HCEC 1CT (cell line): ENCODE data around the gene IGLL5.
A peak's percentile ranks its signal among the peaks of the same experiment; 100 is the strongest.

ENCODE experiments used
- DNase-seq: peaks from one replicate; pipeline ENCODE4 v3.0.0-alpha.2; 2017

Gene IGLL5

DNA sequence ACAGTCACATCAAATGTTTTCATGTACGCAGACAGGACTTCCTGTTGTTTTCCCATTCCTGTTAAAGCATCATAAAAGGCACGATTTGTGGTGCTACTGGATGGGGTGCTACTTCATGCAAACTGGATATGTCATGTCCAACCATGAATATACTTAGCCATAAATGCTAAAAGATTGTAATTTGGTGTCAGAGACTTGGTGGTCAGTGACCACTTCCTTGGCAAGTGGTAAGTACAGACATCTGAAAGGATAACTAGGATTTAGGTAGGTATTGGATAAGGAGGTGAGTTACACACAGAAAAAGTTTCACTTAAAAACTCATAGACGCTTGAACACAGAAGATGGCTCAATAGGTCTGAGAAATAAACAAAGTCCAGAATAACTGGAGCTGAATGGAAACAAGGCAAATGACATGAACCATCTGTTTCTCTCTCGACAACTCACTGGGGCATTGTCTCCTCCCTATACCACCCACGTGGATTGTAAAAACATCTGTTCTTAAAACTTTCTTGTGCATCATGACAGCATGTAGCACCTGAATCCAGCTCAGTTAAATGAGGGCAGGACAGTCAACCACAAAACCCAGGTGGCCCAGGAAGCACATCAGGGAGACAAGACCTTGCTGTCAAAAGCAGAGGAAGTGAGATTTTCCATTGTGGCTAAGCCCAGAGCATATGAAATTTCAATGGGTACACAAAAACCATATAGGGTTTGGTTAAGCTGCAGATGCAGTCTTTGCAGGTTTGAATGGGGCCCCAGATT is 22.1 kb upstream of the IGLL5 start:
- peak; percentile 15 for DNase-seq

- DNase-seq, result no peak
Observed at GRCh38 chr22:22866381-22867111, 21.1 kb upstream of the IGLL5 start.

- no peak for DNase-seq
Observed at GRCh38 chr22:22867996-22868715, 19.5 kb upstream of the IGLL5 start.

DNA sequence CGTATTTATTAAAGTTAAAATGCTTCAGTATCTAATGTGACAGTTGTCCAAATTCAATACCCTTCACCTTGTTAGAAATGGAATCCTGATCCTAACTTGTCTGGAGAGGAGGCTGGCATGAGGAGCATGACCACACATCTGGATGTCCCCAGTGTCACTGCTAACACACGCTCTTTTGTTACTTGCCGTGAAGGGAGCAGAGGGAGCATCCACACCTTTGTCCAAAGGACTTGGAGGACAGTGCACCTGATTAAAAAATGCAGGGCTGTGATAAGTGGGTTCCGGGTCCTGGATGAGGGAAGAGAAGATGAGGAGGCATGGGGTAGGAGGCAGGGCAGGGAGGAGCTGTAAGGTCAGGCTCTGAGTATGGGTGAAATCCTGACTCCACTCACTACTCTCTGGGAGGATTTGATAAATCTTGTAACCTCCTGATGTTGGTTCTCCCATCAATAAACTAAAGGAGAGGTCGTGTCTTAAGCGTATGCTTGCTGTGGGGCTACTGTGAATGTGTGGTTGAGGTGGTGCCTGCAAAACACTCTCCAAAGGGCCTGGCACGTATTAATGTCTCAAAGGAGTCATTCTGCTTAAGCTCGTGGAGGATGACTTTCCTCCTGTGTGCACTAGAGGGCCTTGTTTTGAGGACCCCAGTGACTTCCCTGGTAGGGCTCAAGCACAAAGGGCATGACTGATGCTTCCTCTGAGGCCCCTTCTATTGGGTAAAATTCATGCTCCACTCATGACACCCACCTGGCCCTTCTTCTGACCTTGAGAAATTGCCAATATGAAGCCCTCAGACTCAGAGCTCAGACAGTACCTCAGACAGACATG is 16.8 kb upstream of the IGLL5 start:
- no peak for DNase-seq

- no peak for DNase-seq
Observed at GRCh38 chr22:22871536-22872278, 15.9 kb upstream of the IGLL5 start.

DNA sequence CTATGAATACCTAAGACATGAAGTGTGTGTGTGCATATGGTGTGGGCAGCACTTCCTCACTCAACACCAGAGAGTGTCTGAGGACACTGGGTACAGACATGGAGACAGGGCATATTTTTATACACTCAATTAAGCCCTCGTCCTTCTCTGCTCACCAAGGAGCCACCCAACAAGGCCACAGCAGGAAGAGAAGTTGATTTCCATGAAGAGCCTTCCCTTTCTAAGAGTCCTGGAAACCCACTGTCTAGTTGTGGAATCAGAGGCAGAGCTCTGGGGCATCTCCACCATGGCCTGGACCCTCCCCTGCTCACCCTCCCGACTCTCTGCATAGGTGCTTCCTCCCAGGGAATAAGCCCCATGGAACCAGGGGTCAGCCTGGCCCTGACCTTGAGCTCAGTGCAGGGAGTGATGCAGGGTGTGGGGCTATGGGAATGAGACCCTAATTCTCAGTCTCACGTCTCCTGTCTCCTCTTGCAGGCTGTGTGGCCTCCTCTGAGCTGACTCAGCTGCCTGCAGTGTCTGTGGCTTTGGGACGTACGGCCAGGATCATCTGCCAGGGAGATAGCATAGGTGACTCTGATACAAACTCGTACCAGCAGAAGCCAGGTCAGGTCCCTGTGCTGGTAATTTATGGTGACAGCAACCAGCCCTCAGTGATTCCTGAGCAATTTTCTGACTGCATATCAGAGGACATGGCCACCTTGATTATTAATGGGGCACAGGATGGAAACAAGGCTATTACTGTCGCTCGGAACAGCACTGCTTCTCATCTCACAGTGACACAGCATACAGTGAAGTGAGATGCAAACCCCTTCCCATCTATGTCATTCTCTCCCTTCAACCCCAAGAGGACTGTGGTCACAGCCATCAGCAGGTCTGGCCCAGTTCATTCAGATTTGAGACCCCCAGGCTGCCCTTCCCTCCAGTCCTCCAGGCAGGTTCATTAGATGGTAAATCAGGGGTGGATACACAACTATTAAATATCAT is 14.6 kb upstream of the IGLL5 start:
- no peak for DNase-seq

DNA sequence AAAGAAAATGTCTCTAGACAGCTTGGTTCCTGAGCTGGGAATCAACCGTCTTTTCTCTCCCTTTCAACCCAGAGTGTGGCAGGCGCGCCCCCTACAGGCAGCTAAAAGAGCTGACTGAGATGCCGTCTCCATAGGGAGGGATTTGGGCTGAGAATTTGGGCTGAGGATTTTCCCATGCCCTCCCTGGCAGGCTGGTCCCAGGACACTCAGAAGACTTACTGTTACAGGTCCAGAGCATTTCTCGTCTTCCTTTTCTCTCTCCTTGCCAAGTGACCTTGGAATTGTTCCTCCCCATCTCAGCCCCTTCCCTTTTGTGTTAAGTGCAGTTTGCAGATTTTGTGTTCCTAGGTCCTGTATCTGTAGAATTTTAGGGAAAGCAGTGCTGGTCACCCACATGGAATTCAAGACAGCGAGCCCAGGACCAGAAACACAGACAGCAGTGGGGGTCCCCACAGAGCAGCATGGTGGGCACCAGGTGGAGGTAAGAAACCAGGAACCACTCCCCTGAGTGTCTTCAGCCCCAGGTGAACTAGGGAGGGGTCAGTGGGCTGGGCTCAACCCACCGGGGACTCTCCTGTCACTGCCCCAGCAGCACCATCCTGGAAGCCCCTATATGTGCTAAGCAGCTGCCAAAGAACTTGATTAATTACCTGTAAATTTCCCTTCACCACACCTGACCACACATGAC is 9.9 kb upstream of the IGLL5 start:
- peak; percentile 56 for DNase-seq

DNA sequence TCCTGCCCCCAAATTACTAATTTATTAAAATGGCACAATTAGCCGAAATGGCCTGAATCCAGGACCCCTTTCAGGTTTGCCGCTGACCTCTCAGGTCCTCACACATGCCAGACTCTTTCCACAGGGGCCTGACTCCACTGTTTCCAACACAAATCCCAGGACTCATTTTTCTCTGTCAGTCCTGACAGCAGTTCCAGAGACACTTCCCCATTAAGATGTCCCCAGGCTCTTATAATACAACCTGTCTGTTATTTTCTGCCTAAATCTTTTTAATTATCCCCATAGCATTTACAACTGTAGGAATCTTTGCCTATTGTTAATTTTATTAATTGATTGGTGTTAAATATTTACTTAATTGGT is 9.4 kb upstream of the IGLL5 start:
- DNase-seq, result no peak

GRCh38 chr22:22878801-22879674 is 8.6 kb upstream of the IGLL5 start:
- no peak for DNase-seq

GRCh38 chr22:22879675-22880155 is 7.9 kb upstream of the IGLL5 start:
- no peak for DNase-seq

- DNase-seq, result no peak
Observed at GRCh38 chr22:22880645-22881044, 7.0 kb upstream of the IGLL5 start.

- DNase-seq, result no peak
Observed at GRCh38 chr22:22881116-22882000, 6.3 kb upstream of the IGLL5 start.

- no peak for DNase-seq
Observed at GRCh38 chr22:22882033-22882717, 5.4 kb upstream of the IGLL5 start.

DNA sequence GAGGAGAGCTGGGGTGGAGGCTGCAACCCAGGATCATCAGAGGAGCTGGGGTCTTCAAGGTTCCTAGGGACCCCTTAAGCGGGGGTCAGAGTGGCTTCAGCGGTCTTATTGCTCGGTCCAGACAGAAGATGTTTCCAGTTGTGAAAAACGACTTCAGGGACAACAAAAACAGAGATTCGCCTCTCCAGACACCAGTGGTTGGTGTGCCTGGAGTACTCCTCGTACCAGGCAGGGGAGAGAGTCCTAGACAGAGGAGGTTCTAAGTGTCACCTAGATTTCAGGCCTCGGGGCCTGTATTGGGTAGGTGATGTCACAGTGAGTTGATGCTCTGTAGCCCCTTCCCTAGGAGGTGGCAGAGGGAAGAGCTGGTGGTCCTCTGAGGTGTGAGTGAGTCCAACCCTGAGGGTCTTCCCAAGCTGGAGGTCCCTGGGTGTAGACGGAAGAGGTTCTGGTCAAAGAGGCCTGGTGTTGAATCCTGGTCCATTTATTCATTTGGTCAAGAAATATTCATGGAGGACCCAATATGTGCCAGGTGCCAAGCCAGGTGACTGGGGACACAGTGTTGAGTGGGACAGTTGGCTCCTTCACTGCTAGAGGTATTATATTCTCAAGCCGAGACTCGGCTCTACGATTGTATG is 4.4 kb upstream of the IGLL5 start:
- no peak for DNase-seq

DNA sequence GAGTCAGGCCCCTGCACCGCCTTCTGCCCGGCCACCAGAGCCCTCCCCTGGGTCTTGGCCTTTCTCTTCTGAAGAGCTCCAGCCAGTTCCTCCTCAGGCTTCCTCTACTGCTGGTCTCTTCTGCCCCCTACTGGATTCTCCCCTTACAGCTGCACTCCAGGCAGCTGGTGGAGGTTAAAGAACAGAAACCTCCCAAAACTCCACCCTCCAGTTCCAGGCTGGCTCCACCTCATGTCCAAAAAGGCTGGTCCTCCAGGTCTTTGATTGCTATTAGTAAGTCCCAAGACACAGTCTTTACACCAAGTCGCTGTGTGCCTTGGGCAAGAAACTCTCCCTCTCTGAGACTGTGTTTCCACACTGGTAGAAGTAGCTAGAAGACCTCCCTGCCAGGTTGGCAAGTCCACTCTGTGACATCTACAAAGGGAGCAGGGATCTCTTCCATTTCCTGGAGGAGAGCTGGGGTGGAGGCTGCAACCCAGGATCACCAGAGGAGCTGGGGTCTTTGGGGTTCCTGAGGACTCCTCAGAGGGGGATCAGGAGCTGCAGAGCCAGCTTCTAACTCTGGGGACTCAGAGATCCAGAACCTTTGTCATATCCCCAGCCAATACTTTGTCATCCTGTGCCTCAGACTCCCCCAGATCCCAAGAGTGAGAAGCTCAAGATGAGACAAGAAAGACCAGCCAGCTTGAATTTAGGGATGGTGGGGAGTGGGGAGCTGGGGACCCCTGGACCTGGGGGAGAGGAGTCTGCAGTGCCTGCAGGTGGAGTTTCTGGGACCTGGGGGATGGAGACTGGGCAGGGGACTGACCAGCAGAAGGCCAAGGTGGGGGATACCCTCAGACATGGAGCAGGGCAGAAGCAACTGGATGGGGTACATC is 3.4 kb upstream of the IGLL5 start:
- peak; percentile 61 for DNase-seq
